ENCODE results near the gene OR5B12. TPM values are rescaled to one million over a fixed set of nuclear protein-coding genes. Genes with fewer than 3 reads are reported as not detected.
"Not testable (repeated sequence)": the region's sequence is repeated elsewhere in the genome, so short reads cannot be mapped to it uniquely, and the experiment has no call there.

OR5B12 gene
- total and polyA plus RNA-seq, 2 of the 4 experiments (the other 2 are of a cell fraction), result not detected

GRCh38 chr11:58399622-58400021, 42.4 kb downstream of the OR5B12 start:
- H3K27ac ChIP-seq (ENCODE audit: insufficient read depth, low read length); H3K27me3 ChIP-seq (ENCODE audit: control insufficient read depth, insufficient read depth, low read length); H4K91ac ChIP-seq (ENCODE audit: insufficient read depth, low read depth, low read length); H3K56ac ChIP-seq (ENCODE audit: extremely low read depth, insufficient read depth, low read length); H3K9me3 ChIP-seq (ENCODE audit: control insufficient read depth, insufficient read depth, low read length); dilution Hi-C loops (cut with HindIII; ENCODE audit: low sequenced_read_pairs, unreplicated experiment); H3K4me3 ChIP-seq (ENCODE audit: insufficient read depth, low read depth, low read length); H2BK120ac ChIP-seq (ENCODE audit: low read depth, low read length); H4K8ac ChIP-seq (ENCODE audit: low read depth in 2 of 2, low read length in 2 of 2); H3K9ac ChIP-seq (ENCODE audit: low read depth, low read length); ATAC-seq (ENCODE audit: low read depth); H3K4ac ChIP-seq (ENCODE audit: low read depth, low read length); H3K18ac ChIP-seq (ENCODE audit: low read depth, low read length); H2AFZ ChIP-seq (replicated peaks; ENCODE audit: low read length, poor library complexity); H3K79me1 ChIP-seq (ENCODE audit: low read depth in 1 of 2, low read length in 2 of 2); H2BK15ac ChIP-seq (ENCODE audit: low read depth, low read length); DNase-seq; H2AK5ac ChIP-seq (ENCODE audit: low read depth, low read length); H4K5ac ChIP-seq (ENCODE audit: low read depth, low read length); H2AK9ac ChIP-seq (replicated peaks; ENCODE audit: low read depth, low read length, poor library complexity); H3K23ac ChIP-seq (ENCODE audit: low read depth, low read length); POLR2A ChIA-PET (ENCODE audit: unreplicated experiment); BruUV-seq (replicated peaks); H2BK5ac ChIP-seq (ENCODE audit: low read depth, low read length, poor library complexity, severe bottlenecking); H4K20me1 ChIP-seq (ENCODE audit: insufficient read depth, low read length); H3K14ac ChIP-seq (replicated peaks; ENCODE audit: low read depth, low read length); CTCF ChIA-PET; H3K9me1 ChIP-seq (ENCODE audit: insufficient read depth, low read length); H3K4me1 ChIP-seq (ENCODE audit: control insufficient read depth, insufficient read depth, low read length); H2BK20ac ChIP-seq (ENCODE audit: low read depth, low read length); in situ Hi-C loops (cut with MboI; ENCODE audit: low sequenced_read_pairs); H3K4me2 ChIP-seq (ENCODE audit: low read depth, low read length); H3K36me3 ChIP-seq (ENCODE audit: control insufficient read depth, insufficient read depth, low read length): not testable (repeated sequence)
- WGBS, 2 experiments (ENCODE audit: extremely low coverage in 2 of 2, insufficient read length in 1 of 2), result no CpG with 5 or more reads among the region's 2 CpGs
- intact Hi-C loops (cut with micrococcal nuclease), result loop anchor here (10.0 kb wide), 1 partner anchor 335 kb away; no protein-coding TSS in a partner anchor

All from IMR-90 (cell line).